ENCODE measurements around the gene CCK. TPM values are rescaled to one million over a fixed set of nuclear protein-coding genes. Genes with fewer than 3 reads are reported as not detected.

CCK gene
- polyA plus RNA-seq, 2 donors, result 0.12 to 0.19 TPM

GRCh38 chr3:42273361-42273760 lies 7.4 kb upstream of the CCK start:
- Histone ChIP-seq H3K36me3 (ENCODE audit: control insufficient read depth in 2 of 2, insufficient read depth in 2 of 2, low read length in 1 of 2) (no peaks in the 10 kb centered on the region), H3K27ac (ENCODE audit: low read depth in 2 of 2, low read length in 1 of 2) (no peak overlapping the region), H3K27me3 (ENCODE audit: control insufficient read depth in 1 of 2, insufficient read depth in 2 of 2, low read length in 2 of 2) (peaks cover 0 to 4% of the 10 kb centered on the region in 2 donors), H3K9me3 (ENCODE audit: control insufficient read depth in 2 of 2, insufficient read depth in 1 of 2, low read depth in 1 of 2, low read length in 1 of 2) (no peaks in the 10 kb centered on the region), H3K4me1 (ENCODE audit: control insufficient read depth in 2 of 2, insufficient read depth in 2 of 2, low read length in 1 of 2) (no peaks in the 10 kb centered on the region), H3K4me3 (ENCODE audit: low read depth in 1 of 2, low read length in 2 of 2) (no peak overlapping the region)
- WGBS, 2 donors, result 45 to 47% methylated on average over 2 of the region's 2 CpGs

GRCh38 chr3:42271786-42272185 lies 5.8 kb upstream of the CCK start:
- Histone ChIP-seq H3K36me3 (ENCODE audit: control insufficient read depth in 2 of 2, insufficient read depth in 2 of 2, low read length in 1 of 2) (no peaks in the 10 kb centered on the region), H3K9me3 (ENCODE audit: control insufficient read depth in 2 of 2, insufficient read depth in 1 of 2, low read depth in 1 of 2, low read length in 1 of 2) (peaks cover 0 to 2% of the 10 kb centered on the region in 2 donors), H3K4me1 (ENCODE audit: control insufficient read depth in 2 of 2, insufficient read depth in 2 of 2, low read length in 1 of 2) (no peaks in the 10 kb centered on the region), H3K4me3 (ENCODE audit: low read depth in 1 of 2, low read length in 2 of 2) (no peak overlapping the region), H3K27ac (ENCODE audit: low read depth in 2 of 2, low read length in 1 of 2) (no peak overlapping the region), H3K27me3 (ENCODE audit: control insufficient read depth in 1 of 2, insufficient read depth in 2 of 2, low read length in 2 of 2) (peaks cover 4% of the 10 kb centered on the region in 2 donors)

GRCh38 chr3:42270561-42270960 lies 4.6 kb upstream of the CCK start:
- peaks cover 4 to 8% of the 10 kb centered on the region in 2 donors for H3K27me3 ChIP-seq (ENCODE audit: control insufficient read depth in 1 of 2, insufficient read depth in 2 of 2, low read length in 2 of 2)
- H3K4me1 ChIP-seq (ENCODE audit: control insufficient read depth in 2 of 2, insufficient read depth in 2 of 2, low read length in 1 of 2), result no peaks in the 10 kb centered on the region
- peaks cover 0 to 4% of the 10 kb centered on the region in 2 donors for H3K9me3 ChIP-seq (ENCODE audit: control insufficient read depth in 2 of 2, insufficient read depth in 1 of 2, low read depth in 1 of 2, low read length in 1 of 2)
- H3K27ac ChIP-seq (ENCODE audit: low read depth in 2 of 2, low read length in 1 of 2), result no peak overlapping the region
- H3K36me3 ChIP-seq (ENCODE audit: control insufficient read depth in 2 of 2, insufficient read depth in 2 of 2, low read length in 1 of 2), result no peaks in the 10 kb centered on the region
- no peak overlapping the region for H3K4me3 ChIP-seq (ENCODE audit: low read depth in 1 of 2, low read length in 2 of 2)
- WGBS, 2 donors, result 55 to 81% methylated on average over 1 of the region's 1 CpG

GRCh38 chr3:42269647-42270046 lies 3.7 kb upstream of the CCK start:
- H3K9me3 ChIP-seq (ENCODE audit: control insufficient read depth in 2 of 2, insufficient read depth in 1 of 2, low read depth in 1 of 2, low read length in 1 of 2), result peaks cover 0 to 8% of the 10 kb centered on the region in 2 donors
- 80 to 86% methylated on average over 7 of the region's 7 CpGs for whole genome bisulfite sequencing, 2 donors

GRCh38 chr3:42267878-42268277 lies 1.9 kb upstream of the CCK start:
- no peak overlapping the region for H3K27ac ChIP-seq (ENCODE audit: low read depth in 2 of 2, low read length in 1 of 2)
- peaks cover 0 to 9% of the 10 kb centered on the region in 2 donors for H3K9me3 ChIP-seq (ENCODE audit: control insufficient read depth in 2 of 2, insufficient read depth in 1 of 2, low read depth in 1 of 2, low read length in 1 of 2)
- peaks cover 11 to 27% of the 10 kb centered on the region in 2 donors for H3K27me3 ChIP-seq (ENCODE audit: control insufficient read depth in 1 of 2, insufficient read depth in 2 of 2, low read length in 2 of 2)
- 81 to 89% methylated on average over 6 of the region's 6 CpGs for WGBS, 2 donors
- H3K4me3 ChIP-seq (ENCODE audit: low read depth in 1 of 2, low read length in 2 of 2), result no peak overlapping the region
- peaks cover 6 to 7% of the 10 kb centered on the region in 2 donors for H3K4me1 ChIP-seq (ENCODE audit: control insufficient read depth in 2 of 2, insufficient read depth in 2 of 2, low read length in 1 of 2)
- no peaks in the 10 kb centered on the region for H3K36me3 ChIP-seq (ENCODE audit: control insufficient read depth in 2 of 2, insufficient read depth in 2 of 2, low read length in 1 of 2)

More at GRCh38 chr3:42269647-42270046, 3.7 kb upstream of the CCK start:
- Histone ChIP-seq H3K4me3 (ENCODE audit: low read depth in 1 of 2, low read length in 2 of 2) (no peak overlapping the region), H3K4me1 (ENCODE audit: control insufficient read depth in 2 of 2, insufficient read depth in 2 of 2, low read length in 1 of 2) (peaks cover 0 to 1% of the 10 kb centered on the region in 2 donors), H3K27me3 (ENCODE audit: control insufficient read depth in 1 of 2, insufficient read depth in 2 of 2, low read length in 2 of 2) (peaks cover 4 to 16% of the 10 kb centered on the region in 2 donors), H3K36me3 (ENCODE audit: control insufficient read depth in 2 of 2, insufficient read depth in 2 of 2, low read length in 1 of 2) (no peaks in the 10 kb centered on the region), H3K27ac (ENCODE audit: low read depth in 2 of 2, low read length in 1 of 2) (no peak overlapping the region)

GRCh38 chr3:42265059-42265991 lies 660 bp downstream of the CCK start:
- 14 to 16% methylated on average over 58 to 60 of the region's 60 CpGs for WGBS, 2 donors
- H3K36me3 ChIP-seq (ENCODE audit: control insufficient read depth in 2 of 2, insufficient read depth in 2 of 2, low read length in 1 of 2), result no peaks in the 10 kb centered on the region
- peaks cover under 1 to 9% of the 10 kb centered on the region in 2 donors for H3K9me3 ChIP-seq (ENCODE audit: control insufficient read depth in 2 of 2, insufficient read depth in 1 of 2, low read depth in 1 of 2, low read length in 1 of 2)
- H3K27me3 ChIP-seq (ENCODE audit: control insufficient read depth in 1 of 2, insufficient read depth in 2 of 2, low read length in 2 of 2), result peaks cover 11 to 23% of the 10 kb centered on the region in 2 donors
- no peak overlapping the region for H3K4me3 ChIP-seq (ENCODE audit: low read depth in 1 of 2, low read length in 2 of 2)
- no peak overlapping the region for H3K27ac ChIP-seq (ENCODE audit: low read depth in 2 of 2, low read length in 1 of 2)
- peaks cover 6 to 7% of the 10 kb centered on the region in 2 donors for H3K4me1 ChIP-seq (ENCODE audit: control insufficient read depth in 2 of 2, insufficient read depth in 2 of 2, low read length in 1 of 2)

- Histone ChIP-seq H3K36me3 (ENCODE audit: control insufficient read depth in 2 of 2, insufficient read depth in 2 of 2, low read length in 1 of 2) (no peaks in the 10 kb centered on the region), H3K4me1 (ENCODE audit: control insufficient read depth in 2 of 2, insufficient read depth in 2 of 2, low read length in 1 of 2) (peaks cover 6 to 7% of the 10 kb centered on the region in 2 donors), H3K27ac (ENCODE audit: low read depth in 2 of 2, low read length in 1 of 2) (no peak overlapping the region), H3K27me3 (ENCODE audit: control insufficient read depth in 1 of 2, insufficient read depth in 2 of 2, low read length in 2 of 2) (peaks cover 11 to 23% of the 10 kb centered on the region in 2 donors), H3K9me3 (ENCODE audit: control insufficient read depth in 2 of 2, insufficient read depth in 1 of 2, low read depth in 1 of 2, low read length in 1 of 2) (peaks cover 3 to 9% of the 10 kb centered on the region in 2 donors), H3K4me3 (ENCODE audit: low read depth in 1 of 2, low read length in 2 of 2) (peak overlapping the region in 1 of 2 donors; percentile 5)
- 10 to 14% methylated on average over 37 of the region's 37 CpGs for WGBS, 2 donors
Measured at GRCh38 chr3:42264399-42265058, 1.5 kb downstream of the CCK start.

- H3K27me3 ChIP-seq (ENCODE audit: control insufficient read depth in 1 of 2, insufficient read depth in 2 of 2, low read length in 2 of 2), result peaks cover 11 to 23% of the 10 kb centered on the region in 2 donors
- H3K27ac ChIP-seq (ENCODE audit: low read depth in 2 of 2, low read length in 1 of 2), result no peak overlapping the region
- peaks cover 3 to 9% of the 10 kb centered on the region in 2 donors for H3K9me3 ChIP-seq (ENCODE audit: control insufficient read depth in 2 of 2, insufficient read depth in 1 of 2, low read depth in 1 of 2, low read length in 1 of 2)
- 9 to 14% methylated on average over 51 to 55 of the region's 56 CpGs for WGBS, 2 donors
- H3K4me3 ChIP-seq (ENCODE audit: low read depth in 1 of 2, low read length in 2 of 2), result peak overlapping the region in 1 of 2 donors; percentile 9
- H3K4me1 ChIP-seq (ENCODE audit: control insufficient read depth in 2 of 2, insufficient read depth in 2 of 2, low read length in 1 of 2), result peaks cover 6 to 7% of the 10 kb centered on the region in 2 donors
- no peaks in the 10 kb centered on the region for H3K36me3 ChIP-seq (ENCODE audit: control insufficient read depth in 2 of 2, insufficient read depth in 2 of 2, low read length in 1 of 2)
Measured at GRCh38 chr3:42263354-42264346, 2.3 kb downstream of the CCK start.

DNA sequence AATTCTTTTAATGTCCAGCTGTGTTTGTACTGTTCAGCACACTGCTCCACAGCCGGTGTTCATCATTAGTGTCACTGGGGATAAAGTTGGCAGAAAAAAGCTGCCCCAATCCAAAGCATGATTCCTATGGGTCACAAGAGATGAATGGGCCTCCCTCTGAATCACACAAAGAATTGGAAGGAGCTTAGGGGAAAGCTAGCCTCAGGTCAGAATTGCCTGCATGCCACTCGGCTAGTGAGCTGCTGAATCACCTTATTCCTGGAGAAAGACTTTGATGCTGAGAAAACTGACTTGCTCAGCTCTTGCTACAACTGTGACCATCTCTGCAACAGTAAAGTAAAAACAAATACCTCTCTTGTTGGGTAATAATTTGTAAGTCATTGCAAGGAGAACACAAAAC lies 3.5 kb downstream of the CCK start:
- peaks cover 3 to 7% of the 10 kb centered on the region in 2 donors for H3K9me3 ChIP-seq (ENCODE audit: control insufficient read depth in 2 of 2, insufficient read depth in 1 of 2, low read depth in 1 of 2, low read length in 1 of 2)
- WGBS, 2 donors, result 21 to 31% methylated on average over 2 of the region's 2 CpGs
- H3K27me3 ChIP-seq (ENCODE audit: control insufficient read depth in 1 of 2, insufficient read depth in 2 of 2, low read length in 2 of 2), result peaks cover 7 to 23% of the 10 kb centered on the region in 2 donors

More for the DNA sequence above, 3.5 kb downstream of the CCK start:
- H3K27ac ChIP-seq (ENCODE audit: low read depth in 2 of 2, low read length in 1 of 2), result no peak overlapping the region
- H3K4me3 ChIP-seq (ENCODE audit: low read depth in 1 of 2, low read length in 2 of 2), result no peak overlapping the region
- no peaks in the 10 kb centered on the region for H3K36me3 ChIP-seq (ENCODE audit: control insufficient read depth in 2 of 2, insufficient read depth in 2 of 2, low read length in 1 of 2)
- H3K4me1 ChIP-seq (ENCODE audit: control insufficient read depth in 2 of 2, insufficient read depth in 2 of 2, low read length in 1 of 2), result peaks cover 6 to 7% of the 10 kb centered on the region in 2 donors

Data from esophagus (tissue), 2 donors.